WERI-Rb-1 (cell line): Measurements from ENCODE around the gene CERS4.

Source experiments
- DNase-seq: peaks from one replicate; pipeline ENCODE4 v3.0.0-alpha.2; 2020
- H3K27ac ChIP-seq: fragments of 250-450 bp; sonication (Bioruptor Pico); 2 replicates; pipeline ENCODE4 v1.5.1; 2020; ENCODE audit warnings: mild to moderate bottlenecking, moderate library complexity
- H3K27me3 ChIP-seq: fragments of 250-450 bp; sonication (Bioruptor Pico); 2 replicates; pipeline ENCODE4 v1.5.1; 2021; ENCODE audit warnings: mild to moderate bottlenecking, low read depth, moderate library complexity; ENCODE audit not compliant: insufficient read depth, severe bottlenecking
- H3K36me3 ChIP-seq: fragments of 250-450 bp; sonication (Bioruptor Pico); 2 replicates; pipeline ENCODE4 v1.5.1; 2020; ENCODE audit warnings: mild to moderate bottlenecking, moderate library complexity
- H3K4me3 ChIP-seq: 2 replicates; pipeline ENCODE4 v1.5.1; 2011; ENCODE audit warnings: low read depth, mild to moderate bottlenecking, control low read depth, low read length
- H3K9me3 ChIP-seq: fragments of 250-450 bp; sonication (Bioruptor Pico); 2 replicates; pipeline ENCODE4 v1.5.1; 2021; ENCODE audit warnings: mild to moderate bottlenecking, moderate library complexity; ENCODE audit not compliant: severe bottlenecking
- CTCF ChIP-seq: IDR thresholded peaks from 2 replicates; pipeline ENCODE4 v1.5.1; 2011; ENCODE audit warnings: low read depth, mild to moderate bottlenecking, control low read depth, inconsistent platforms, low read length

Gene CERS4

GRCh38 chr19:8239528-8240273 lies 30.5 kb downstream of the CERS4 start:
- TF ChIP-seq CTCF, result no peak
- H3K27ac ChIP-seq, result peak overlapping the region; percentile 99
- peaks cover 10% of the 10 kb centered on the region for H3K36me3 ChIP-seq
- H3K27me3 ChIP-seq, result no peaks in the 10 kb centered on the region
- peaks cover 21% of the 10 kb centered on the region for H3K9me3 ChIP-seq
- DNase-seq, result no peak
- H3K4me3 ChIP-seq, result peak overlapping the region; percentile 43

GRCh38 chr19:8240274-8241229 lies 31.4 kb downstream of the CERS4 start:
- peaks cover 10% of the 10 kb centered on the region for H3K36me3 ChIP-seq
- TF ChIP-seq CTCF, result no peak
- peaks cover 21% of the 10 kb centered on the region for H3K9me3 ChIP-seq
- DNase-seq, result peak; percentile 92
- peak overlapping the region; percentile 99 for H3K27ac ChIP-seq
- peak overlapping the region; percentile 43 for H3K4me3 ChIP-seq
- no peaks in the 10 kb centered on the region for H3K27me3 ChIP-seq

GRCh38 chr19:8241646-8242045 lies 32.5 kb downstream of the CERS4 start:
- Histone ChIP-seq H3K36me3 (peaks cover 10% of the 10 kb centered on the region), H3K9me3 (peaks cover 21% of the 10 kb centered on the region), H3K4me3 (no peak overlapping the region), H3K27me3 (no peaks in the 10 kb centered on the region), H3K27ac (peak overlapping the region; percentile 99)
- no peak for DNase-seq
- no peak for TF ChIP-seq CTCF

- no peak for DNase-seq
- Histone ChIP-seq H3K36me3 (peaks cover 10% of the 10 kb centered on the region), H3K4me3 (no peak overlapping the region), H3K9me3 (peaks cover 21% of the 10 kb centered on the region), H3K27me3 (no peaks in the 10 kb centered on the region), H3K27ac (no peak overlapping the region)
- no peak for TF ChIP-seq CTCF
Measured at GRCh38 chr19:8242211-8242821, 33.1 kb downstream of the CERS4 start.

- H3K27ac ChIP-seq, result no peak overlapping the region
- TF ChIP-seq CTCF, result no peak
- no peak for DNase-seq
Measured at GRCh38 chr19:8243146-8243545, 34.0 kb downstream of the CERS4 start.

More at GRCh38 chr19:8243146-8243545, 34.0 kb downstream of the CERS4 start:
- no peaks in the 10 kb centered on the region for H3K27me3 ChIP-seq
- peaks cover 21% of the 10 kb centered on the region for H3K9me3 ChIP-seq
- H3K4me3 ChIP-seq, result no peak overlapping the region
- peaks cover 10% of the 10 kb centered on the region for H3K36me3 ChIP-seq
